GM23338 (cell line): Measurements from ENCODE around the gene TREML4. TPM values are rescaled to one million over a fixed set of nuclear protein-coding genes. Genes with fewer than 3 reads are reported as not detected.

Source experiments
- ATAC-seq: fragments of 200-7000 bp; cut with Tn5 transposase; 3 replicates; pipeline ENCODE4 v1.9.1; 2020
- DNase-seq: peaks from one replicate; pipeline ENCODE4 v3.0.0-alpha.2; 2015; ENCODE audit warnings: low spot score
- H2AFZ ChIP-seq: fragments of 200-600 bp; sonication (generic); 2 replicates; pipeline ENCODE4 v1.8.0; 2016; ENCODE audit warnings: antibody characterized with exemption, mild to moderate bottlenecking, moderate library complexity
- H3F3A ChIP-seq: fragments of 200-600 bp; sonication (generic); replicated peaks from 2 replicates; pipeline ENCODE4 v1.8.0; 2017; ENCODE audit warnings: antibody characterized with exemption, mixed run types, low read depth
- H3K27ac ChIP-seq: fragments of 200-600 bp; sonication (generic); 2 replicates; pipeline ENCODE4 v1.6.1; 2016; ENCODE audit warnings: low read depth
- H3K27me3 ChIP-seq: fragments of 200-600 bp; sonication (generic); 2 replicates; pipeline ENCODE4 v1.8.0; 2016; ENCODE audit warnings: mild to moderate bottlenecking, mixed run types, moderate library complexity; ENCODE audit not compliant: insufficient read depth
- H3K36me3 ChIP-seq: fragments of 200-600 bp; sonication (generic); 2 replicates; pipeline ENCODE4 v1.8.0; 2016; ENCODE audit warnings: mild to moderate bottlenecking; ENCODE audit not compliant: insufficient read depth
- H3K4me1 ChIP-seq: fragments of 200-600 bp; sonication (generic); 2 replicates; pipeline ENCODE4 v1.8.0; 2016; ENCODE audit warnings: mild to moderate bottlenecking, moderate library complexity; ENCODE audit not compliant: insufficient read depth
- H3K4me2 ChIP-seq: fragments of 200-600 bp; sonication (generic); 2 replicates; pipeline ENCODE4 v1.7.1; 2017; ENCODE audit warnings: mixed run types
- H3K4me3 ChIP-seq: fragments of 200-600 bp; sonication (generic); 2 replicates; pipeline ENCODE4 v1.6.1; 2016; ENCODE audit warnings: mixed run types
- H3K79me2 ChIP-seq: fragments of 200-600 bp; sonication (generic); replicated peaks from 2 replicates; pipeline ENCODE4 v1.8.0; 2017; ENCODE audit warnings: mild to moderate bottlenecking; ENCODE audit not compliant: insufficient read depth
- H3K9me2 ChIP-seq: fragments of 200-600 bp; sonication (generic); 2 replicates; pipeline ENCODE4 v1.8.0; 2017; ENCODE audit not compliant: insufficient read depth
- H4K20me1 ChIP-seq: fragments of 200-600 bp; sonication (generic); replicated peaks from 2 replicates; pipeline ENCODE4 v1.8.0; 2017; ENCODE audit warnings: mild to moderate bottlenecking; ENCODE audit not compliant: insufficient read depth
- H3K27ac Mint-ChIP-seq: 2 replicates; pipeline ENCODE4 v1.8.0; 2020; ENCODE audit warnings: inconsistent platforms, mild to moderate bottlenecking, moderate library complexity, mixed read lengths
- H3K27me3 Mint-ChIP-seq: 3 replicates; pipeline ENCODE4 v1.8.0; 2022; ENCODE audit warnings: low read depth, mild to moderate bottlenecking, moderate library complexity, mixed read lengths, inconsistent platforms; ENCODE audit not compliant: insufficient read depth, poor library complexity
- H3K36me3 Mint-ChIP-seq: 3 replicates; pipeline ENCODE4 v1.8.0; 2021; ENCODE audit warnings: low read depth, mild to moderate bottlenecking, inconsistent platforms, moderate library complexity, mixed read lengths
- H3K4me1 Mint-ChIP-seq: 3 replicates; pipeline ENCODE4 v1.8.0; 2020; ENCODE audit warnings: mild to moderate bottlenecking, inconsistent platforms, mixed read lengths
- H3K4me3 Mint-ChIP-seq: 3 replicates; pipeline ENCODE4 v1.8.0; 2021; ENCODE audit warnings: moderate library complexity, mild to moderate bottlenecking, inconsistent platforms, mixed read lengths
- H3K9me3 Mint-ChIP-seq: 3 replicates; pipeline ENCODE4 v1.8.0; 2020; ENCODE audit warnings: moderate library complexity, mild to moderate bottlenecking, inconsistent platforms, mixed read lengths
- ETS1 ChIP-seq: IDR thresholded peaks from 2 replicates; pipeline ENCODE4 v1.6.1; 2016; ENCODE audit warnings: antibody characterized with exemption
- EZH2 ChIP-seq: fragments of 200-600 bp; sonication (generic); IDR thresholded peaks from one replicate; pipeline ENCODE4 v1.8.0; 2017; ENCODE audit warnings: antibody characterized with exemption, mild to moderate bottlenecking, low read depth; ENCODE audit not compliant: unreplicated experiment
- JUNB ChIP-seq: IDR thresholded peaks from one replicate; pipeline ENCODE4 v1.6.1; 2016; ENCODE audit warnings: antibody characterized with exemption; ENCODE audit not compliant: unreplicated experiment
- NANOG ChIP-seq: IDR thresholded peaks from 2 replicates; pipeline ENCODE4 v1.6.1; 2016; ENCODE audit warnings: antibody characterized with exemption, borderline replicate concordance
- REST ChIP-seq: IDR thresholded peaks from one replicate; pipeline ENCODE4 v1.6.1; 2018; ENCODE audit warnings: antibody characterized with exemption; ENCODE audit not compliant: unreplicated experiment
- STAT1 ChIP-seq: IDR thresholded peaks from one replicate; pipeline ENCODE4 v1.6.1; 2016; ENCODE audit warnings: antibody characterized with exemption; ENCODE audit not compliant: unreplicated experiment
- ZNF114 ChIP-seq: fragments of 250-450 bp; sonication (Bioruptor Pico); IDR thresholded peaks from 2 replicates; pipeline ENCODE4 v1.5.0; 2020; ENCODE audit warnings: mild to moderate bottlenecking, moderate library complexity
- ZNF462 ChIP-seq: fragments of 250-450 bp; sonication (Bioruptor Pico); IDR thresholded peaks from 2 replicates; pipeline ENCODE4 v1.5.0; 2020; ENCODE audit warnings: mild to moderate bottlenecking, moderate library complexity
- polyA plus RNA-seq: library from polyadenylated mRNA; unstranded; fragments of >200 nt; fragmentation: Nextera tagmentation; extraction: Ambion mirVana; gene quantifications from 2 replicates; pipeline ENCODE4 v1.2.1, GENCODE V29; 2016
- total RNA-seq: library from RNA; depleted of rRNA; stranded (reverse); fragments of >200 nt; shearing (Covaris generic); gene quantifications from 2 replicates; pipeline ENCODE4 v1.2.3, GENCODE V29; 2014

Gene TREML4
- total and polyA plus RNA-seq, 2 experiments from 2014 or later: not detected

- H3K4me2 ChIP-seq: no peak overlapping the region
- H3K27ac ChIP-seq: no peak overlapping the region
- no peaks in the 10 kb centered on the region for H3K4me1 ChIP-seq
- no peaks in the 10 kb centered on the region for H3F3A ChIP-seq
- no peaks in the 10 kb centered on the region for H4K20me1 ChIP-seq
- H3K4me3 ChIP-seq: no peak overlapping the region
- no peak for DNase-seq
- Mint-ChIP-seq H3K36me3 (no peaks in the 10 kb centered on the region), H3K4me1 (no peaks in the 10 kb centered on the region), H3K9me3 (no peaks in the 10 kb centered on the region), H3K4me3 (no peak overlapping the region), H3K27me3 (peaks cover 5% of the 10 kb centered on the region), H3K27ac (no peak overlapping the region)
- peaks cover 3% of the 10 kb centered on the region; the same call in 1 of the 2 replicates for H3K9me2 ChIP-seq
- no peaks in the 10 kb centered on the region for H3K36me3 ChIP-seq
- ATAC-seq: no peak
- H3K27me3 ChIP-seq: no peaks in the 10 kb centered on the region
- no peak overlapping the region; the same call in 1 of the 2 replicates for H2AFZ ChIP-seq
- no peak for TF ChIP-seq EZH2
- no peak for TF ChIP-seq ZNF462
- no peak for TF ChIP-seq ZNF114
- no peak for TF ChIP-seq STAT1
- no peak for TF ChIP-seq REST
- no peak for TF ChIP-seq NANOG
- TF ChIP-seq ETS1: no peak
- TF ChIP-seq JUNB: no peak
- no peaks in the 10 kb centered on the region for H3K79me2 ChIP-seq
Observed at GRCh38 chr6:41252401-41253169, 24.4 kb downstream of the TREML4 start.
